SJCRH30 (cell line): ENCODE results near the gene ZNF407. TPM values are rescaled to one million over a fixed set of nuclear protein-coding genes. Genes with fewer than 3 reads are reported as not detected.

Experiments used
- DNase-seq, 2 experiments: peaks; one replicate each; pipeline ENCODE4 v3.0.0-alpha.2; 2015 to 2020
- H3K27ac ChIP-seq: fragments of 250-450 bp; sonication (Bioruptor Pico); 2 replicates; pipeline ENCODE4 v1.5.1; 2020; ENCODE audit warnings: mild to moderate bottlenecking, moderate library complexity
- H3K27me3 ChIP-seq: fragments of 250-450 bp; sonication (Bioruptor Pico); 2 replicates; pipeline ENCODE4 v1.5.1; 2020; ENCODE audit warnings: mild to moderate bottlenecking, moderate library complexity
- H3K36me3 ChIP-seq: fragments of 250-450 bp; sonication (Bioruptor Pico); 2 replicates; pipeline ENCODE4 v1.5.1; 2020; ENCODE audit warnings: mild to moderate bottlenecking, moderate library complexity
- H3K4me1 ChIP-seq: fragments of 250-450 bp; sonication (Bioruptor Pico); 2 replicates; pipeline ENCODE4 v1.5.1; 2020; ENCODE audit warnings: mild to moderate bottlenecking, moderate library complexity
- H3K4me3 ChIP-seq: fragments of 250-450 bp; sonication (Bioruptor Pico); 2 replicates; pipeline ENCODE4 v1.5.1; 2020; ENCODE audit warnings: mild to moderate bottlenecking, moderate library complexity
- H3K9me3 ChIP-seq: fragments of 250-450 bp; sonication (Bioruptor Pico); replicated peaks from 2 replicates; pipeline ENCODE4 v1.5.1; 2020; ENCODE audit warnings: mild to moderate bottlenecking, moderate library complexity
- total RNA-seq: library from RNA; depleted of rRNA; stranded (reverse); fragments of >200 nt; shearing (Covaris generic); gene quantifications from 2 replicates; pipeline ENCODE4 v1.2.3, GENCODE V29; 2014

Gene ZNF407
- total RNA-seq, 1 experiment from 2014 or later: 9.5 TPM

- no peak for DNase-seq
Observed at GRCh38 chr18:74990563-74991081, 393.0 kb downstream of the ZNF407 start.

DNA sequence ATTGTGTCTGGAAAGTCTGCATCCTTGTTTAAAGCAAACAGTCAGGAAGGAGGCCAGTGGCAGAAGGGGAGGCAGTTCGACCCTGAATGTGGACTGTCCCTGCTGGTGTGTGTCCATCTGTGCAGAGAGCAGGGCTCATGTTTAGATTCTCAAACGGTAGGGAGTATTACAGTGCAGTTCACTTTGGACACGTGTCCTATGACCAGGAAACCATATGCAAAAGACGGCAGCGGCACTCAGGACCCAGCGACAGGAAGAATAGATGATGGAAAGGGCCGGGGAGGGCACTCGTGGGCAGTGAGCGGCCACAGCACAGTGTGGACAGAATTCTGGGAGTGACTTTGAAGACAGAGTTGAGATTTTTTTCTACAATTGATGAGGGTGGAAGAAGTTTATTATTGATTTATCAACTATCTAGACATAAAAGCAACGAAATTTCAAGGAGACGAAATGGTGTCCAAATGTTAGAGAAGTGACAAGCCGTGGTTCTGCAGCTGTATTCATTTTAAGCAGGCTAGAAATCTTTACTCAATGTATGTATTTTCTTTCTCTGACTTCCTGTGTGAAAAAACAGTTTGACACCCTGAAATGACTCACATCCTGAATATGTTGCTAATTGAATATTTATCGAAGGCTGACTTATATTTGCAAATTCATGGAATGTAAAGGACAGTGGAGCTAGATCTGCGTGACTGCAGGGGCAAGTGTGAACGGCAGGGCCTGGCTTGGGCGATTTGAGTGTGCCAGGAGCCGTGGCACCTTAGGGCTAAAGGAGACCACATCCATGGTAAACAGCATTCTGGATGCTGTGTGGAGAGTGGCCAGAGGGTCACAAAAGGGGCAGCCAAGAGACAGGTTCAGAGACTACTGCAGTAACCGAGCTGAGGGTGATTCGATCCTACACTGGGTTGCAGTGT, 397.1 kb downstream of the ZNF407 start:
- Histone ChIP-seq H3K27me3 (no peaks in the 10 kb centered on the region), H3K27ac (no peak overlapping the region), H3K9me3 (no peaks in the 10 kb centered on the region), H3K4me1 (no peaks in the 10 kb centered on the region), H3K4me3 (no peak overlapping the region), H3K36me3 (no peaks in the 10 kb centered on the region)
- DNase-seq: no peak

More at GRCh38 chr18:74990563-74991081, 393.0 kb downstream of the ZNF407 start:
- no peak overlapping the region for H3K27ac ChIP-seq
- H3K9me3 ChIP-seq: no peaks in the 10 kb centered on the region
- no peak overlapping the region for H3K4me3 ChIP-seq
- H3K36me3 ChIP-seq: no peaks in the 10 kb centered on the region
- H3K4me1 ChIP-seq: no peaks in the 10 kb centered on the region
- H3K27me3 ChIP-seq: no peaks in the 10 kb centered on the region

GRCh38 chr18:74995419-74995736, 397.7 kb downstream of the ZNF407 start:
- Histone ChIP-seq H3K4me1 (no peaks in the 10 kb centered on the region), H3K9me3 (no peaks in the 10 kb centered on the region), H3K27ac (no peak overlapping the region), H3K27me3 (no peaks in the 10 kb centered on the region), H3K36me3 (no peaks in the 10 kb centered on the region), H3K4me3 (no peak overlapping the region)
- no peak for DNase-seq

GRCh38 chr18:74996055-74996454, 398.4 kb downstream of the ZNF407 start:
- H3K9me3 ChIP-seq: no peaks in the 10 kb centered on the region
- H3K36me3 ChIP-seq: no peaks in the 10 kb centered on the region
- no peaks in the 10 kb centered on the region for H3K4me1 ChIP-seq
- DNase-seq: no peak
- H3K27me3 ChIP-seq: no peaks in the 10 kb centered on the region
- no peak overlapping the region for H3K4me3 ChIP-seq
- H3K27ac ChIP-seq: no peak overlapping the region

- Histone ChIP-seq H3K27ac (no peak overlapping the region), H3K36me3 (no peaks in the 10 kb centered on the region), H3K27me3 (no peaks in the 10 kb centered on the region), H3K4me3 (no peak overlapping the region), H3K4me1 (no peaks in the 10 kb centered on the region), H3K9me3 (no peaks in the 10 kb centered on the region)
- no peak for DNase-seq
Observed at GRCh38 chr18:74996996-74997395, 399.3 kb downstream of the ZNF407 start.

DNA sequence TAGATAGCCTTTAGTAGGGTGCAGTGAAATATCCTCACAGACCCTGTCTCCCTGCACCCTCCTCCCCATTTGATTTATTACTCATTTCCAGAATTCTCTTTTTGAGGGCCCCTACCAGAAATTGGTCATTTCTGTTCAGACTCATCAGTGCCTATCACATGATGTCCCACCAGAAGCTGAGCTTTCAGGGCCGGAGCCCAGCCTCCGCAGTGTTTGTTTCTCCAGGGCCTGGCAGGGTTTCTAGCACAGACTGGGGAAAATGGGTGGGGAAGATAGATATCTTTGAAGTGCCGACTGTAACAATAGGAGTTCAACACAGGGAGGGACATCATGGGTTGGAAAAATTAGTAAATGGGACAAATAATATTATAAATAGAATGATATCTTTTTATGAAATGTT, 403.2 kb downstream of the ZNF407 start:
- DNase-seq: no peak
- H3K4me1 ChIP-seq: no peaks in the 10 kb centered on the region
- no peak overlapping the region for H3K27ac ChIP-seq
- no peaks in the 10 kb centered on the region for H3K27me3 ChIP-seq
- H3K9me3 ChIP-seq: no peaks in the 10 kb centered on the region
- H3K4me3 ChIP-seq: no peak overlapping the region
- H3K36me3 ChIP-seq: no peaks in the 10 kb centered on the region

DNA sequence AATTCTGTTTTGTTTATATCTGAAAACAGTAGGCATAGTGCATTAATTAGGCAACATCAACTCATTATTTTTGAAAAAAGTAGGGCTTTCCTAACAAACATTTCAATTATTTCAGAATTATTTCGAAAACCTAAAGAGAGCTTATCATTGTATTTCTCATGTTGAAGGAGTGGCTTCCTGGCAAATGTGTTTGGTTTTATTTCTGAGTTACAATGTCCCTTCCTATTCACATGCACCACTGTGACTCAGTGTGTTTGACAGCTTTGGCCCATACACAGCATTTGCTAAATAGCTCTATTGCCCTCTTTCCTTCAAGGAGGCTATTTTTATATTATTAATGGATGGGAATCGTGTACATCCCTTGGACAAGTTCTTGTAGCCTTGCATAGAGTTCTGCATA, 405.4 kb downstream of the ZNF407 start:
- no peak for DNase-seq
- Histone ChIP-seq H3K27ac (no peak overlapping the region), H3K4me3 (no peak overlapping the region), H3K9me3 (no peaks in the 10 kb centered on the region), H3K36me3 (no peaks in the 10 kb centered on the region), H3K27me3 (no peaks in the 10 kb centered on the region), H3K4me1 (no peaks in the 10 kb centered on the region)

DNA sequence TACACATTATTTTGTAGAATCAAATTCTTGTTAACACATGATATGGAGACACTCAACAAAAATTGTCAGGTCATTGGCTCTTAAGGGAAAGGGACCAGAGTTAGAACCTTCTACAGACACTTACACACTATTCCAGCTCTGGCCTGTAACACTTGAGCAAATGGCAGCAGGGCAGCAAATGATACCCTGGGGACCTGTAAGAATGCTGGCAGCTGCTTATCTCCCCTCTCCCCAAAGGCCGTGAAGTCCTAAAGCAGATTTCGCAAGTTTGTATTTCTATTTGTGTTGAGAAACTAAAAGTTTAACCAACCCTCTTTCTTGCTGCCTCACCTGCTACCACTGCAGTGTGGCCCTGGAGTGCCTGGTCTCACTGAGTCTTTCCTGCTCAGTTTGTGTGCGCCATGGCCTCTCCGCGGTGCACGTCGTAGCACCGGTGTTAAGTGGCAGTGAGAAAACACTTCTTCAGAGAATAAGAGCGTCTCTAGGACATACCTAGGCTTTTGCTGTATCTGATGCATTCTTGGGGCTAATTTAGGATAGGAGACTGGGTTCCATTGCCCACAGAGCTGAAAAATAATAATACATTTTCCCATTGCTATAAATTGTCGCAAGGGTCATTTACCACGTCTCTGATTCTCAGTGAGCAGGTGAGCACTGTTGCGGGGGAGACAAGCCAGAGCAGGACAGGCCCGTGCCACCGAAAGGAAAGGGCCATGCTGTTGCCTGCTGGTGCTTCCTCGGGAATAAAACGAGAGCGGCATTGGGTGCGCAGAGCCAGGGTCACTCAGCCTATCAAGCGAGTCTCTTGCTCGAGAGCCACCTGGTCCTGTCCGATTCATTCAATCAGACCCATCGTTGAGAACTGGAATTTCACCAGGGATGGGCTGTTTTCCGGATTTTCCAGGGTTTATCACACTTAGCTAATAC, 406.4 kb downstream of the ZNF407 start:
- no peak overlapping the region for H3K27ac ChIP-seq
- no peaks in the 10 kb centered on the region for H3K36me3 ChIP-seq
- H3K9me3 ChIP-seq: no peaks in the 10 kb centered on the region
- no peak overlapping the region for H3K4me3 ChIP-seq
- peak; percentile 19 to 35 for DNase-seq
- no peaks in the 10 kb centered on the region for H3K27me3 ChIP-seq
- no peaks in the 10 kb centered on the region for H3K4me1 ChIP-seq

GRCh38 chr18:75005626-75006025, 408.0 kb downstream of the ZNF407 start:
- H3K4me3 ChIP-seq: no peak overlapping the region
- no peaks in the 10 kb centered on the region for H3K9me3 ChIP-seq
- H3K4me1 ChIP-seq: no peaks in the 10 kb centered on the region
- H3K27me3 ChIP-seq: no peaks in the 10 kb centered on the region
- no peak overlapping the region for H3K27ac ChIP-seq
- no peak for DNase-seq
- H3K36me3 ChIP-seq: no peaks in the 10 kb centered on the region

DNA sequence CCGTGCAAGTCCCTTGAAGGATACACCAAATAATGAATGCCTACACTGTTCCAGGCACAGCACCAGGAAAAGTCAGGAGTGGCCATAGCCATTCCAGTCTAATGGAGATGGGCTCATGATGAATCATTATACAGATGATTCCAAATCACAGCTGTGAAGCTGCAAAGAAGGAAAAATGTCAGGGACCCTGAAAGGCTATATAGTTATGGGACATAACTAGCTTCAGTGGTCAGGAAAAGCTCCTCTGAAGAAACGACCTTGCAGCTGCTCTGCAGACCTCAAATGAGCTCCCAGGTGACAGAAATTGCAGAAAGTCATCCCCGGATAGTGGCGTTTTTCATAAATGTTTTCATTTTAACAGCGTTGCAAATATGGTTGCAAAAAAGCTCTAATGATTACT, 410.5 kb downstream of the ZNF407 start:
- no peak overlapping the region for H3K4me3 ChIP-seq
- H3K27me3 ChIP-seq: no peaks in the 10 kb centered on the region
- H3K36me3 ChIP-seq: no peaks in the 10 kb centered on the region
- no peak overlapping the region for H3K27ac ChIP-seq
- peak in 1 of 2 experiments; percentile 5 for DNase-seq
- no peaks in the 10 kb centered on the region for H3K9me3 ChIP-seq
- H3K4me1 ChIP-seq: no peaks in the 10 kb centered on the region

DNA sequence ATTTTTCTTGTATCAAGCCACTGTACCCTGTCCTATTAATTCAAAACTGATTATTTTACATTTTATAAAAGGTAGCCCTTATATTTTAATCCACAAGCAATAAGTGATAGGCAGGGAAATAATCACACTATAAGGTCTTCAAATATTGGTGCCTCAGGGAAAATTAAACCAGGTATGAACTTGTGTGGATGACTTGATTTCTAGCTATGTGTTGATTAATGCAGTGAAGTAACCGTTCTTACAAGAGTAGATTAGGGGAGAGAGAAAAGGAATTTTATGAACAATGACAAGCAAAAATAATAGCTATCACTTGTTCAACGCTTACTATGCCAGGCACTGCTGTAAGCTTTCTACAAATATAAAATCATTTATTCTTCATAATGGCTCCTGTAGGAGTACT, 411.6 kb downstream of the ZNF407 start:
- no peaks in the 10 kb centered on the region for H3K4me1 ChIP-seq
- no peak overlapping the region for H3K27ac ChIP-seq
- no peaks in the 10 kb centered on the region for H3K36me3 ChIP-seq
- H3K9me3 ChIP-seq: no peaks in the 10 kb centered on the region
- H3K27me3 ChIP-seq: no peaks in the 10 kb centered on the region
- H3K4me3 ChIP-seq: no peak overlapping the region
- DNase-seq: no peak

DNA sequence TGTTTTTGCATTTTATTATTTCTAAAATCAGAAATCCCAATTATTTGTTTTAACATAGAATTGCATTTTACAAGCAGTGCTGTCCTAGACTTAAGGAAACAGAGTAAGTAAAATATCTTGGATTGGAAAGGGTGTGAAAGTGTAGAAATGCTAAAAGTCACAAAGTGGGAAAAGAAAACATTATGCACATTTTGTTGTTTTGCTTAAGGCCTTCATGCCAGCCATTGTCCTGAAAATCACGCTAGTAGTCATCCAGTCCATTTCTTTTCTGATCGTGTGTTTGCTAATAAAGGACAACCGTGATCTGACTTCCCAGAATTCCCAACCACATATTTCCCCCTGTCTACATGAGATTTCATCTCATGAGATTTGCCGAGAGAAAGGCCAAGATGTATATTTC, 412.2 kb downstream of the ZNF407 start:
- no peak for DNase-seq
- Histone ChIP-seq H3K36me3 (no peaks in the 10 kb centered on the region), H3K27me3 (no peaks in the 10 kb centered on the region), H3K4me1 (no peaks in the 10 kb centered on the region), H3K27ac (no peak overlapping the region), H3K9me3 (no peaks in the 10 kb centered on the region), H3K4me3 (no peak overlapping the region)

GRCh38 chr18:75010278-75010677, 412.6 kb downstream of the ZNF407 start:
- Histone ChIP-seq H3K9me3 (no peaks in the 10 kb centered on the region), H3K4me3 (no peak overlapping the region), H3K27ac (no peak overlapping the region), H3K36me3 (no peaks in the 10 kb centered on the region), H3K4me1 (no peaks in the 10 kb centered on the region), H3K27me3 (no peaks in the 10 kb centered on the region)
- no peak for DNase-seq

GRCh38 chr18:75010689-75011088, 413.0 kb downstream of the ZNF407 start:
- Histone ChIP-seq H3K4me3 (no peak overlapping the region), H3K27me3 (no peaks in the 10 kb centered on the region), H3K36me3 (no peaks in the 10 kb centered on the region), H3K9me3 (no peaks in the 10 kb centered on the region), H3K27ac (no peak overlapping the region), H3K4me1 (no peaks in the 10 kb centered on the region)
- no peak for DNase-seq
